GM12878 (cell line): ENCODE measurements around the gene FBLIM1. TPM values are rescaled to one million over a fixed set of nuclear protein-coding genes. Genes with fewer than 3 reads are reported as not detected.

Experiments
- ASH2L ChIP-seq: fragments of 300-600, 200-600 bp; sonication (generic); IDR thresholded peaks from 2 replicates; pipeline ENCODE4 v1.6.1; 2017; ENCODE audit warnings: low read depth, mild to moderate bottlenecking, borderline replicate concordance
- BCL11A ChIP-seq: IDR thresholded peaks from 2 replicates; pipeline ENCODE4 v1.6.1; 2011; ENCODE audit warnings: low read depth, low read length
- CHD1 ChIP-seq: IDR thresholded peaks from 2 replicates; pipeline ENCODE4 v1.6.1; 2012; ENCODE audit warnings: low read depth, low read length, improper control_type of control experiment
- ESRRA ChIP-seq: IDR thresholded peaks from 2 replicates; pipeline ENCODE4 v1.6.1; 2012; ENCODE audit warnings: mild to moderate bottlenecking, low read length, improper control_type of control experiment
- ETV6 ChIP-seq, 2 experiments: fragments of 450-650 bp in 1 of 2; IDR thresholded peaks in 1 of 2; conservative IDR thresholded peaks in 1 of 2; 2 replicates each; pipeline ENCODE4 v1.6.1; 2014; ENCODE audit warnings: antibody characterized with exemption in 1 of 2, borderline replicate concordance in 1 of 2, low read depth in 1 of 2, mild to moderate bottlenecking in 1 of 2, moderate library complexity in 1 of 2
- FOS ChIP-seq: IDR thresholded peaks from 3 replicates; pipeline ENCODE4 v1.6.1; 2011; ENCODE audit warnings: borderline replicate concordance; ENCODE audit not compliant: insufficient read length; ENCODE audit errors: extremely low read depth
- RELA ChIP-seq: fragments of 450-650 bp; IDR thresholded peaks from 2 replicates; pipeline ENCODE4 v1.8.0; 2014; ENCODE audit warnings: borderline replicate concordance; ENCODE audit not compliant: partially characterized antibody
- polyA plus RNA-seq, 11 experiments: library from polyadenylated mRNA; depleted of rRNA in 4 of 11; unstranded in 6 of 11; stranded (reverse) in 5 of 11; fragments of >200 nt; fragmentation: Nextera tagmentation in 4 of 11; fragmentation: Illumina TruSeq in 1 of 11; extraction: Ambion mirVana in 4 of 11; extraction: Trizol in 1 of 11; gene quantifications; 1 replicate in 1 of 11; 2 replicates in 10 of 11; pipeline versions ENCODE4 v1.2.1 to v1.2.3, GENCODE V29; 2011 to 2016; ENCODE audit warnings: inconsistent platforms in 2 of 11, missing spikeins in 2 of 11, low read depth in 1 of 11
- total RNA-seq, 4 experiments: library from RNA; depleted of rRNA in 3 of 4; stranded (reverse); fragments of >200 nt in 3 of 4; fragmentation: Illumina TruSeq in 1 of 4; extraction: Trizol in 1 of 4; gene quantifications; 2 replicates each; pipeline versions ENCODE4 v1.2.1 to v1.2.3, GENCODE V29; 2013 to 2021
- TF ChIP-seq, protein P1 (sequence below): fragments of 450-650 bp; IDR thresholded peaks from 2 replicates; pipeline ENCODE4 v1.6.1; 2016; ENCODE audit warnings: mild to moderate bottlenecking, moderate library complexity, borderline replicate concordance
- TF ChIP-seq, protein P2 (sequence below): fragments of 450-650 bp; IDR thresholded peaks from 2 replicates; pipeline ENCODE4 v1.6.1; 2016; ENCODE audit warnings: mild to moderate bottlenecking
- TF ChIP-seq, protein P3 (sequence below): fragments of 450-650 bp; IDR thresholded peaks from 2 replicates; pipeline ENCODE4 v1.6.1; 2017; ENCODE audit warnings: mild to moderate bottlenecking
- TF ChIP-seq, protein P4 (sequence below): IDR thresholded peaks from 2 replicates; pipeline ENCODE4 v1.6.1; 2011; ENCODE audit warnings: low read depth, low read length, improper control_type of control experiment, borderline replicate concordance

The FBLIM1 gene
- total and polyA plus RNA-seq, 10 of the 15 experiments (the other 5 are each of a cell fraction or from before 2014, with no cell fraction given), result 0.03 to 0.13 TPM; not detected in 8

DNA sequence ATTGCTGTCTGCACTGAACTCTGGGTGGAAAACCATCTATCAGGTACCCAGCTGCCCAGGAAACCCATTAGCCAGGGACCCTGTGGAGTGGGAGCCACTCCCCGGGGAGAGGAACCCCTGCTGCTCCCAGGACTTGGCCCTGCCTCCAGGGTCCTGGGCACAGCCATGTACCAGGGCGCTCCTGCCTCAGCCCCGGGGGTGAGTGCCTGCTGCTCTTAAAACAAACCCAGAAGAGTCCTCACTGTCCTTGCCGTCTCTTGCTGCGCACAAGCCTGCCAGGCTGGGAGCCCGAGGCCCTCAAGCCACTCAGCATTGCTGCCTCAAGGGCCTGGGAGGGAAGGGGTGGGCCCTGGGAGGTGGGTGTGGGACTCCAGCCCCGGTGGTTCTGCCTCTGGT is 25.9 kb upstream of the FBLIM1 start (continued):
- TF ChIP-seq, protein P1, sequence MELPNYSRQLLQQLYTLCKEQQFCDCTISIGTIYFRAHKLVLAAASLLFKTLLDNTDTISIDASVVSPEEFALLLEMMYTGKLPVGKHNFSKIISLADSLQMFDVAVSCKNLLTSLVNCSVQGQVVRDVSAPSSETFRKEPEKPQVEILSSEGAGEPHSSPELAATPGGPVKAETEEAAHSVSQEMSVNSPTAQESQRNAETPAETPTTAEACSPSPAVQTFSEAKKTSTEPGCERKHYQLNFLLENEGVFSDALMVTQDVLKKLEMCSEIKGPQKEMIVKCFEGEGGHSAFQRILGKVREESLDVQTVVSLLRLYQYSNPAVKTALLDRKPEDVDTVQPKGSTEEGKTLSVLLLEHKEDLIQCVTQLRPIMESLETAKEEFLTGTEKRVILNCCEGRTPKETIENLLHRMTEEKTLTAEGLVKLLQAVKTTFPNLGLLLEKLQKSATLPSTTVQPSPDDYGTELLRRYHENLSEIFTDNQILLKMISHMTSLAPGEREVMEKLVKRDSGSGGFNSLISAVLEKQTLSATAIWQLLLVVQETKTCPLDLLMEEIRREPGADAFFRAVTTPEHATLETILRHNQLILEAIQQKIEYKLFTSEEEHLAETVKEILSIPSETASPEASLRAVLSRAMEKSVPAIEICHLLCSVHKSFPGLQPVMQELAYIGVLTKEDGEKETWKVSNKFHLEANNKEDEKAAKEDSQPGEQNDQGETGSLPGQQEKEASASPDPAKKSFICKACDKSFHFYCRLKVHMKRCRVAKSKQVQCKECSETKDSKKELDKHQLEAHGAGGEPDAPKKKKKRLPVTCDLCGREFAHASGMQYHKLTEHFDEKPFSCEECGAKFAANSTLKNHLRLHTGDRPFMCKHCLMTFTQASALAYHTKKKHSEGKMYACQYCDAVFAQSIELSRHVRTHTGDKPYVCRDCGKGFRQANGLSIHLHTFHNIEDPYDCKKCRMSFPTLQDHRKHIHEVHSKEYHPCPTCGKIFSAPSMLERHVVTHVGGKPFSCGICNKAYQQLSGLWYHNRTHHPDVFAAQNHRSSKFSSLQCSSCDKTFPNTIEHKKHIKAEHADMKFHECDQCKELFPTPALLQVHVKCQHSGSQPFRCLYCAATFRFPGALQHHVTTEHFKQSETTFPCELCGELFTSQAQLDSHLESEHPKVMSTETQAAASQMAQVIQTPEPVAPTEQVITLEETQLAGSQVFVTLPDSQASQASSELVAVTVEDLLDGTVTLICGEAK, result no peak
- TF ChIP-seq FOS, result no peak
- TF ChIP-seq BCL11A, result no peak
- TF ChIP-seq ETV6 (conservative IDR thresholded peaks at IDR 0.05 in 1 of 2, IDR thresholded peaks at IDR 0.05 in 1 of 2; ENCODE audit: borderline replicate concordance in 1 of 2, low read depth in 1 of 2), result no peak
- TF ChIP-seq, protein P2, sequence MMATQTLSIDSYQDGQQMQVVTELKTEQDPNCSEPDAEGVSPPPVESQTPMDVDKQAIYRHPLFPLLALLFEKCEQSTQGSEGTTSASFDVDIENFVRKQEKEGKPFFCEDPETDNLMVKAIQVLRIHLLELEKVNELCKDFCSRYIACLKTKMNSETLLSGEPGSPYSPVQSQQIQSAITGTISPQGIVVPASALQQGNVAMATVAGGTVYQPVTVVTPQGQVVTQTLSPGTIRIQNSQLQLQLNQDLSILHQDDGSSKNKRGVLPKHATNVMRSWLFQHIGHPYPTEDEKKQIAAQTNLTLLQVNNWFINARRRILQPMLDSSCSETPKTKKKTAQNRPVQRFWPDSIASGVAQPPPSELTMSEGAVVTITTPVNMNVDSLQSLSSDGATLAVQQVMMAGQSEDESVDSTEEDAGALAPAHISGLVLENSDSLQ, result no peak
- no peak for TF ChIP-seq ASH2L
- TF ChIP-seq ESRRA, result no peak
- no peak for TF ChIP-seq CHD1
- TF ChIP-seq, protein P3, sequence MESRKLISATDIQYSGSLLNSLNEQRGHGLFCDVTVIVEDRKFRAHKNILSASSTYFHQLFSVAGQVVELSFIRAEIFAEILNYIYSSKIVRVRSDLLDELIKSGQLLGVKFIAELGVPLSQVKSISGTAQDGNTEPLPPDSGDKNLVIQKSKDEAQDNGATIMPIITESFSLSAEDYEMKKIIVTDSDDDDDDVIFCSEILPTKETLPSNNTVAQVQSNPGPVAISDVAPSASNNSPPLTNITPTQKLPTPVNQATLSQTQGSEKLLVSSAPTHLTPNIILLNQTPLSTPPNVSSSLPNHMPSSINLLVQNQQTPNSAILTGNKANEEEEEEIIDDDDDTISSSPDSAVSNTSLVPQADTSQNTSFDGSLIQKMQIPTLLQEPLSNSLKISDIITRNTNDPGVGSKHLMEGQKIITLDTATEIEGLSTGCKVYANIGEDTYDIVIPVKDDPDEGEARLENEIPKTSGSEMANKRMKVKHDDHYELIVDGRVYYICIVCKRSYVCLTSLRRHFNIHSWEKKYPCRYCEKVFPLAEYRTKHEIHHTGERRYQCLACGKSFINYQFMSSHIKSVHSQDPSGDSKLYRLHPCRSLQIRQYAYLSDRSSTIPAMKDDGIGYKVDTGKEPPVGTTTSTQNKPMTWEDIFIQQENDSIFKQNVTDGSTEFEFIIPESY, result no peak
- TF ChIP-seq, protein P4, sequence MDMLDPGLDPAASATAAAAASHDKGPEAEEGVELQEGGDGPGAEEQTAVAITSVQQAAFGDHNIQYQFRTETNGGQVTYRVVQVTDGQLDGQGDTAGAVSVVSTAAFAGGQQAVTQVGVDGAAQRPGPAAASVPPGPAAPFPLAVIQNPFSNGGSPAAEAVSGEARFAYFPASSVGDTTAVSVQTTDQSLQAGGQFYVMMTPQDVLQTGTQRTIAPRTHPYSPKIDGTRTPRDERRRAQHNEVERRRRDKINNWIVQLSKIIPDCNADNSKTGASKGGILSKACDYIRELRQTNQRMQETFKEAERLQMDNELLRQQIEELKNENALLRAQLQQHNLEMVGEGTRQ, result no peak
- no peak for TF ChIP-seq RELA
